ENCODE data around the gene ZNG1B. TPM values are rescaled to one million over a fixed set of nuclear protein-coding genes. Genes with fewer than 3 reads are reported as not detected.
A peak's percentile ranks its signal among the peaks of the same experiment; 100 is the strongest.
"Not testable (repeated sequence)": the region's sequence is repeated elsewhere in the genome, so short reads cannot be mapped to it uniquely, and the experiment has no call there.

The ZNG1B gene
- 10 to 100 TPM; 43.3 to 44.0 TPM for total RNA-seq
- 10 to 100 TPM; 32.7 to 43.1 TPM for polyA plus RNA-seq

GRCh38 chr2:113437508-113438465 is at the start of gene ZNG1B:
TSS of gene ZNG1B (plus strand) at chr2:113437691. CDS start at chr2:113437869, 178 bp downstream.
- POLR2A ChIA-PET (ENCODE audit: partially characterized antibody); CTCF ChIA-PET (ENCODE audit: partially characterized antibody); H3K9me3 Mint-ChIP-seq: not testable (repeated sequence)

GRCh38 chr2:113390124-113390849 is 47.2 kb upstream of the ZNG1B start:
- Mint-ChIP-seq H3K27me3 (peaks cover 1 to 6% of the 10 kb centered on the region in 2 donors), H3K4me3 (peak overlapping the region; percentile 61 to 86 (median 72)), H3K36me3 (no peaks in the 10 kb centered on the region), H3K4me1 (peaks cover 5 to 16% (median 10%) of the 10 kb centered on the region in 4 donors), H3K27ac (peak overlapping the region; percentile 44 to 73 (median 67)), H3K9me3 (no peaks in the 10 kb centered on the region)
- DNase-seq, result peak; percentile 70 to 84 (median 80)
- Histone ChIP-seq H3K4me1 (ENCODE audit: insufficient read depth, low read length) (peaks cover 4% of the 10 kb centered on the region), H3K9me3 (ENCODE audit: control insufficient read depth in 1 of 2, low read length in 2 of 2) (no peaks in the 10 kb centered on the region), H3K27ac (ENCODE audit: low read depth, low read length) (no peak overlapping the region), H3K4me3 (ENCODE audit: low read length in 2 of 2) (peak overlapping the region; percentile 27 to 40), H3K27me3 (ENCODE audit: insufficient read depth, low read length) (no peaks in the 10 kb centered on the region), H3K36me3 (ENCODE audit: insufficient read depth, low read length) (no peaks in the 10 kb centered on the region)
- ChIA-PET CTCF (ENCODE audit: partially characterized antibody) (interaction anchor here (0.9 to 3.9 kb wide), 29 partner anchors 9 to 498 kb away, joined by 3 to 48 read pairs (median 4); no protein-coding TSS in a partner anchor), POLR2A (ENCODE audit: partially characterized antibody) (interaction anchor here (0.6 to 1.3 kb wide), 2 partner anchors 186 to 191 kb away, joined by 3 to 4 read pairs; no protein-coding TSS in a partner anchor)
- intact Hi-C loops (cut with micrococcal nuclease), result loop anchor here (5.0 kb wide), 3 partner anchors 138 to 253 kb away; no protein-coding TSS in a partner anchor

More at GRCh38 chr2:113437508-113438465, at the start of gene ZNG1B:
- Histone ChIP-seq H3K4me3 (ENCODE audit: low read length in 2 of 2) (peak within 1 kb of the TSS in 1 of 2 donors; percentile 47), H3K27ac (ENCODE audit: low read depth, low read length) (peak within 1 kb of the TSS; percentile 66)
- peak within 1 kb of the TSS; percentile 89 to 96 (median 93) for H3K27ac Mint-ChIP-seq
- H3K9me3 ChIP-seq (ENCODE audit: control insufficient read depth in 1 of 2, low read length in 2 of 2); intact Hi-C loops (cut with micrococcal nuclease); H3K27me3 ChIP-seq (ENCODE audit: insufficient read depth, low read length); H3K36me3 Mint-ChIP-seq; H3K27me3 Mint-ChIP-seq; H3K36me3 ChIP-seq (ENCODE audit: insufficient read depth, low read length); H3K4me1 ChIP-seq (ENCODE audit: insufficient read depth, low read length): not testable (repeated sequence)
- peak; percentile 80 to 90 (median 89) for DNase-seq
- H3K4me3 Mint-ChIP-seq, result peak within 1 kb of the TSS; percentile 77 to 88 (median 84)
- peaks cover 0 to 11% (median 2%) of the 10 kb centered on the region in 4 donors for H3K4me1 Mint-ChIP-seq

- CTCF ChIA-PET (ENCODE audit: partially characterized antibody), result interaction anchor here (0.9 to 3.9 kb wide), 25 partner anchors 8 to 497 kb away, joined by 3 to 48 read pairs (median 4); no protein-coding TSS in a partner anchor
- Histone ChIP-seq H3K4me1 (ENCODE audit: insufficient read depth, low read length) (peaks cover 4% of the 10 kb centered on the region), H3K27me3 (ENCODE audit: insufficient read depth, low read length) (no peaks in the 10 kb centered on the region), H3K9me3 (ENCODE audit: control insufficient read depth in 1 of 2, low read length in 2 of 2) (no peaks in the 10 kb centered on the region), H3K27ac (ENCODE audit: low read depth, low read length) (no peak overlapping the region), H3K4me3 (ENCODE audit: low read length in 2 of 2) (no peak overlapping the region), H3K36me3 (ENCODE audit: insufficient read depth, low read length) (no peaks in the 10 kb centered on the region)
- Mint-ChIP-seq H3K4me3 (peak overlapping the region in 1 of 8 donors; percentile 25), H3K4me1 (peaks cover 5 to 16% (median 10%) of the 10 kb centered on the region in 4 donors), H3K9me3 (no peaks in the 10 kb centered on the region), H3K27ac (peak overlapping the region in 1 of 7 donors; percentile 57), H3K27me3 (peaks cover 1 to 4% of the 10 kb centered on the region in 2 donors), H3K36me3 (no peaks in the 10 kb centered on the region)
- DNase-seq, result no peak
- POLR2A ChIA-PET (ENCODE audit: partially characterized antibody), result interaction anchor here (0.6 to 1.3 kb wide), 2 partner anchors 187 to 192 kb away, joined by 3 to 4 read pairs; no protein-coding TSS in a partner anchor
- intact Hi-C loops (cut with micrococcal nuclease), result loop anchor here (5.0 kb wide), 3 partner anchors 139 to 254 kb away; no protein-coding TSS in a partner anchor
These were observed 46.4 kb upstream of the ZNG1B start for GRCh38 chr2:113391073-113391472.

- Mint-ChIP-seq H3K36me3 (no peaks in the 10 kb centered on the region), H3K27me3 (peaks cover 32% of the 10 kb centered on the region in 2 donors), H3K4me3 (no peak overlapping the region), H3K9me3 (no peaks in the 10 kb centered on the region), H3K4me1 (no peaks in the 10 kb centered on the region), H3K27ac (no peak overlapping the region)
- H3K9me3 ChIP-seq (ENCODE audit: control insufficient read depth in 1 of 2, low read length in 2 of 2), result no peaks in the 10 kb centered on the region
- H3K4me3 ChIP-seq (ENCODE audit: low read length in 2 of 2), result no peak overlapping the region
- ChIA-PET POLR2A (ENCODE audit: partially characterized antibody) (no interaction called here), CTCF (ENCODE audit: partially characterized antibody) (interaction anchor here (1.0 kb wide), 1 partner anchor 16 kb away, joined by 3 read pairs; no protein-coding TSS in a partner anchor)
- H3K27me3 ChIP-seq (ENCODE audit: insufficient read depth, low read length), result no peaks in the 10 kb centered on the region
- H3K27ac ChIP-seq (ENCODE audit: low read depth, low read length), result no peak overlapping the region
- intact Hi-C loops (cut with micrococcal nuclease), result no loop called here
- no peak for DNase-seq
- no peaks in the 10 kb centered on the region for H3K36me3 ChIP-seq (ENCODE audit: insufficient read depth, low read length)
- H3K4me1 ChIP-seq (ENCODE audit: insufficient read depth, low read length), result no peaks in the 10 kb centered on the region
These were observed 31.4 kb upstream of the ZNG1B start for GRCh38 chr2:113406114-113406513.

GRCh38 chr2:113407446-113408099 is 29.9 kb upstream of the ZNG1B start:
- Mint-ChIP-seq H3K27me3 (peaks cover 28 to 30% of the 10 kb centered on the region in 2 donors), H3K4me3 (no peak overlapping the region)
- CTCF ChIA-PET (ENCODE audit: partially characterized antibody), result no interaction called here

GRCh38 chr2:113411725-113412352 is 25.7 kb upstream of the ZNG1B start:
- H3K4me3 Mint-ChIP-seq; H3K9me3 Mint-ChIP-seq; H3K4me1 Mint-ChIP-seq; H3K27ac ChIP-seq (ENCODE audit: low read depth, low read length); H3K27me3 ChIP-seq (ENCODE audit: insufficient read depth, low read length); DNase-seq; POLR2A ChIA-PET (ENCODE audit: partially characterized antibody); H3K36me3 ChIP-seq (ENCODE audit: insufficient read depth, low read length); H3K4me1 ChIP-seq (ENCODE audit: insufficient read depth, low read length); CTCF ChIA-PET (ENCODE audit: partially characterized antibody); H3K9me3 ChIP-seq (ENCODE audit: control insufficient read depth in 1 of 2, low read length in 2 of 2); H3K4me3 ChIP-seq (ENCODE audit: low read length in 2 of 2); H3K27ac Mint-ChIP-seq; H3K36me3 Mint-ChIP-seq; intact Hi-C loops (cut with micrococcal nuclease): not testable (repeated sequence)
- peaks cover 9 to 14% of the 10 kb centered on the region in 2 donors for H3K27me3 Mint-ChIP-seq

More at GRCh38 chr2:113407446-113408099, 29.9 kb upstream of the ZNG1B start:
- H3K4me3 ChIP-seq (ENCODE audit: low read length in 2 of 2), result no peak overlapping the region
- H3K27ac ChIP-seq (ENCODE audit: low read depth, low read length), result no peak overlapping the region
- intact Hi-C loops (cut with micrococcal nuclease), result no loop called here
- Mint-ChIP-seq H3K27ac (no peak overlapping the region), H3K36me3 (no peaks in the 10 kb centered on the region), H3K4me1 (no peaks in the 10 kb centered on the region), H3K9me3 (no peaks in the 10 kb centered on the region)
- H3K27me3 ChIP-seq (ENCODE audit: insufficient read depth, low read length), result no peaks in the 10 kb centered on the region
- POLR2A ChIA-PET (ENCODE audit: partially characterized antibody), result no interaction called here
- H3K9me3 ChIP-seq (ENCODE audit: control insufficient read depth in 1 of 2, low read length in 2 of 2), result no peaks in the 10 kb centered on the region
- H3K4me1 ChIP-seq (ENCODE audit: insufficient read depth, low read length), result no peaks in the 10 kb centered on the region
- no peak for DNase-seq
- H3K36me3 ChIP-seq (ENCODE audit: insufficient read depth, low read length), result no peaks in the 10 kb centered on the region
